Tibial nerve (tissue), 4 donors: ENCODE measurements around the gene MCF2L. TPM values are rescaled to one million over a fixed set of nuclear protein-coding genes. Genes with fewer than 3 reads are reported as not detected.
A peak's percentile ranks its signal among the peaks of the same experiment; 100 is the strongest.

Source experiments
- DNase-seq, 2 donors: peaks; one replicate each; pipeline ENCODE4 v3.0.0-alpha.2; 2019; ENCODE audit warnings: low spot score in 2 of 2
- H3K27ac ChIP-seq, 4 donors: fragments of 200-600 bp; sonication (generic) in 3 of 4; one replicate each; pipeline ENCODE4 v1.5.1; 2017 to 2019; ENCODE audit warnings: mild to moderate bottlenecking in 1 of 4
- H3K27me3 ChIP-seq, 2 donors: fragments of 200-600 bp; sonication (generic) in 1 of 2; one replicate each; pipeline versions ENCODE4 v1.5.1 to v1.6.0; 2017 to 2019
- H3K36me3 ChIP-seq, 3 donors: fragments of 200-600 bp; sonication (generic); one replicate each; pipeline ENCODE4 v1.5.1; 2018 to 2019
- H3K4me1 ChIP-seq, 4 donors: fragments of 200-600 bp; sonication (generic) in 3 of 4; one replicate each; pipeline ENCODE4 v1.5.1; 2017 to 2019
- H3K4me3 ChIP-seq, 4 donors: fragments of 200-600 bp; sonication (generic) in 3 of 4; one replicate each; pipeline ENCODE4 v1.5.1; 2017 to 2019; ENCODE audit warnings: mild to moderate bottlenecking in 1 of 4, moderate library complexity in 1 of 4
- H3K9me3 ChIP-seq, 4 donors: fragments of 200-600 bp; sonication (generic) in 3 of 4; one replicate each; pipeline ENCODE4 v1.5.1; 2017 to 2019
- EP300 ChIP-seq, 2 donors: sonication (generic); formaldehyde crosslinking; IDR thresholded peaks; one replicate each; pipeline ENCODE4 v1.6.1; 2017; ENCODE audit warnings: antibody characterized with exemption in 2 of 2, mild to moderate bottlenecking in 1 of 2
- POLR2A ChIP-seq, 2 donors: fragments of 450-650 bp; IDR thresholded peaks; one replicate each; pipeline ENCODE4 v1.6.1; 2017; ENCODE audit warnings: antibody characterized with exemption in 2 of 2, mild to moderate bottlenecking in 2 of 2, moderate library complexity in 2 of 2
- WGBS, 2 donors: methylation state at CpG; one replicate each; pipeline ENCODE4 v1.1.5; 2018; 5-methylcytosine and 5-hydroxymethylcytosine counted together
- total RNA-seq, 4 donors: library from RNA; depleted of rRNA; stranded (reverse); fragments of >200 nt; gene quantifications; one replicate each; pipeline ENCODE4 v1.1.0, GENCODE V29; 2016
- TF ChIP-seq, protein P1 (sequence below), 5 experiments: fragments of 200-600 bp in 3 of 5; fragments of 450-650 bp in 2 of 5; sonication (generic) in 3 of 5; IDR thresholded peaks; one replicate each; pipeline ENCODE4 v1.5.1; 2016 to 2019; ENCODE audit warnings: antibody characterized with exemption in 5 of 5, mild to moderate bottlenecking in 3 of 5, moderate library complexity in 2 of 5

The MCF2L gene
- total RNA-seq, 4 donors from 2014 or later = 30.1 to 82.6 (median 45.3) TPM

GRCh38 chr13:113002206-113002912, 33.3 kb downstream of the MCF2L start:
- peaks cover 0 to 34% of the 10 kb centered on the region in 2 donors for H3K27me3 ChIP-seq
- no peak overlapping the region for H3K27ac ChIP-seq

GRCh38 chr13:113002913-113003290, 33.9 kb downstream of the MCF2L start:
- 86% methylated on average over 4 of the region's 4 CpGs for WGBS, 2 donors
- no peaks in the 10 kb centered on the region for H3K9me3 ChIP-seq
- TF ChIP-seq EP300 (IDR thresholded peaks at IDR 0.05) (no peak), POLR2A (IDR thresholded peaks at IDR 0.05) (no peak)
- TF ChIP-seq, protein P1, sequence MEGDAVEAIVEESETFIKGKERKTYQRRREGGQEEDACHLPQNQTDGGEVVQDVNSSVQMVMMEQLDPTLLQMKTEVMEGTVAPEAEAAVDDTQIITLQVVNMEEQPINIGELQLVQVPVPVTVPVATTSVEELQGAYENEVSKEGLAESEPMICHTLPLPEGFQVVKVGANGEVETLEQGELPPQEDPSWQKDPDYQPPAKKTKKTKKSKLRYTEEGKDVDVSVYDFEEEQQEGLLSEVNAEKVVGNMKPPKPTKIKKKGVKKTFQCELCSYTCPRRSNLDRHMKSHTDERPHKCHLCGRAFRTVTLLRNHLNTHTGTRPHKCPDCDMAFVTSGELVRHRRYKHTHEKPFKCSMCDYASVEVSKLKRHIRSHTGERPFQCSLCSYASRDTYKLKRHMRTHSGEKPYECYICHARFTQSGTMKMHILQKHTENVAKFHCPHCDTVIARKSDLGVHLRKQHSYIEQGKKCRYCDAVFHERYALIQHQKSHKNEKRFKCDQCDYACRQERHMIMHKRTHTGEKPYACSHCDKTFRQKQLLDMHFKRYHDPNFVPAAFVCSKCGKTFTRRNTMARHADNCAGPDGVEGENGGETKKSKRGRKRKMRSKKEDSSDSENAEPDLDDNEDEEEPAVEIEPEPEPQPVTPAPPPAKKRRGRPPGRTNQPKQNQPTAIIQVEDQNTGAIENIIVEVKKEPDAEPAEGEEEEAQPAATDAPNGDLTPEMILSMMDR (IDR thresholded peaks at IDR 0.05) = no peak
- no peak overlapping the region for H3K27ac ChIP-seq
- no peak overlapping the region for H3K4me3 ChIP-seq
- peaks cover 0 to 34% of the 10 kb centered on the region in 2 donors for H3K27me3 ChIP-seq
- DNase-seq = no peak
- no peaks in the 10 kb centered on the region for H3K36me3 ChIP-seq
- H3K4me1 ChIP-seq = peaks cover 0 to 14% (median 0%) of the 10 kb centered on the region in 4 donors

More at GRCh38 chr13:113002206-113002912, 33.3 kb downstream of the MCF2L start:
- peaks cover 0 to 14% (median 0%) of the 10 kb centered on the region in 4 donors for H3K4me1 ChIP-seq
- TF ChIP-seq EP300 (IDR thresholded peaks at IDR 0.05) (no peak), POLR2A (IDR thresholded peaks at IDR 0.05) (no peak)
- TF ChIP-seq, protein P1 (IDR thresholded peaks at IDR 0.05) = no peak
- 34 to 47% methylated on average over 11 to 16 of the region's 16 CpGs for WGBS, 2 donors
- no peaks in the 10 kb centered on the region for H3K36me3 ChIP-seq
- DNase-seq = no peak
- H3K9me3 ChIP-seq = no peaks in the 10 kb centered on the region
- peak overlapping the region in 2 of 4 donors; percentile 13 to 23 for H3K4me3 ChIP-seq

- no peaks in the 10 kb centered on the region for H3K36me3 ChIP-seq
- WGBS, 2 donors = 78 to 80% methylated on average over 6 to 14 of the region's 14 CpGs
- H3K27me3 ChIP-seq = peaks cover 0 to 34% of the 10 kb centered on the region in 2 donors
- peaks cover 0 to 14% (median 0%) of the 10 kb centered on the region in 4 donors for H3K4me1 ChIP-seq
- no peak overlapping the region for H3K4me3 ChIP-seq
- DNase-seq = no peak
- no peaks in the 10 kb centered on the region for H3K9me3 ChIP-seq
- TF ChIP-seq, protein P1 (IDR thresholded peaks at IDR 0.05) = no peak
- no peak for TF ChIP-seq POLR2A (IDR thresholded peaks at IDR 0.05)
- TF ChIP-seq EP300 (IDR thresholded peaks at IDR 0.05) = no peak
- no peak overlapping the region for H3K27ac ChIP-seq
Observed at GRCh38 chr13:113004126-113004525, 35.1 kb downstream of the MCF2L start.

GRCh38 chr13:113005076-113005865, 36.3 kb downstream of the MCF2L start:
- Histone ChIP-seq H3K4me1 (peaks cover 0 to 14% (median 0%) of the 10 kb centered on the region in 4 donors), H3K27me3 (peaks cover 0 to 31% of the 10 kb centered on the region in 2 donors), H3K36me3 (no peaks in the 10 kb centered on the region), H3K4me3 (no peak overlapping the region), H3K27ac (no peak overlapping the region), H3K9me3 (no peaks in the 10 kb centered on the region)
- no peak for DNase-seq
- WGBS, 2 donors = 87 to 91% methylated on average over 26 of the region's 26 CpGs
- TF ChIP-seq EP300 (IDR thresholded peaks at IDR 0.05) = no peak
- no peak for TF ChIP-seq POLR2A (IDR thresholded peaks at IDR 0.05)
- TF ChIP-seq, protein P1 (IDR thresholded peaks at IDR 0.05) = no peak

DNA sequence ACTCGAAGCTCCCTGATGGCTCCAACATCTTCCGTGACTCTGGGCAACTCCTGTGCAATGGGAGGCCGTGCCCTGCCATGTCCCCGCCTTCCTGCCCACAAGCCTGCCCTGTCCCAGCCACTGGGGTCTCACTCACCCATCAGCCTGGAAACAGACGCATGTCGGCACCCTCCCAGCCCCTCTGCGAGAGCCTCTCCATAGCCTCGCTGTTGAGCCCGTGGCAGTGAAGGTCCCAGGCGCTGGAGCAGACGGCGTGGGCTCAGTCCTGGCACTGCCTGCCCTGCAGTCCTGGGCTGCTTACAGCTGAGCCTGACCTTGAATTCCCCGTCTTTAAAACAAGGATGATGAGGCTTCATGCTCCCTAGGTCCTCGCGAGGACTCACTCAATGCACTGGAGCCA, 37.0 kb downstream of the MCF2L start:
- H3K27me3 ChIP-seq = peaks cover 0 to 23% of the 10 kb centered on the region in 2 donors
- TF ChIP-seq EP300 (IDR thresholded peaks at IDR 0.05) (no peak), POLR2A (IDR thresholded peaks at IDR 0.05) (no peak)
- TF ChIP-seq, protein P1 (IDR thresholded peaks at IDR 0.05) = no peak
- H3K4me3 ChIP-seq = no peak overlapping the region
- peaks cover 0 to 13% (median 0%) of the 10 kb centered on the region in 4 donors for H3K4me1 ChIP-seq
- no peak overlapping the region for H3K27ac ChIP-seq
- no peaks in the 10 kb centered on the region for H3K9me3 ChIP-seq
- 92 to 95% methylated on average over 6 to 15 of the region's 15 CpGs for WGBS, 2 donors
- no peaks in the 10 kb centered on the region for H3K36me3 ChIP-seq
- DNase-seq = no peak
